GM12892 (cell line): Measurements from ENCODE around the gene FREM1.

Experiments used
- DNase-seq: peaks from one replicate; pipeline ENCODE4 v3.0.0; 2011; ENCODE audit not compliant: insufficient read length
- FAIRE-seq: peaks from 2 replicates; lab custom pipeline; 2011; peaks lifted over from hg19 to GRCh38; lab: Jason Lieb, UNC
- POLR2A ChIP-seq: IDR thresholded peaks from 2 replicates; pipeline ENCODE4 v1.6.1; 2011; ENCODE audit warnings: low read depth, low read length, control low read depth
- POLR2AphosphoS5 ChIP-seq: IDR thresholded peaks from 2 replicates; pipeline ENCODE4 v1.6.1; 2011; ENCODE audit warnings: low read depth, low read length, control low read depth
- TAF1 ChIP-seq: IDR thresholded peaks from 2 replicates; pipeline ENCODE4 v1.6.1; 2011; ENCODE audit warnings: low read depth, mild to moderate bottlenecking, control low read depth, low read length, borderline replicate concordance

The FREM1 gene

GRCh38 chr9:14799030-14799429 lies 111.2 kb downstream of the FREM1 start:
- TF ChIP-seq POLR2AphosphoS5 (no peak), TAF1 (no peak), POLR2A (no peak)
- FAIRE-seq (no peak), DNase-seq (no peak)

GRCh38 chr9:14797435-14797834 lies 112.8 kb downstream of the FREM1 start:
- FAIRE-seq (no peak), DNase-seq (no peak)
- no peak for TF ChIP-seq TAF1
- no peak for TF ChIP-seq POLR2AphosphoS5
- no peak for TF ChIP-seq POLR2A

- DNase-seq = no peak
- no peak for FAIRE-seq
- TF ChIP-seq TAF1 (no peak), POLR2A (no peak), POLR2AphosphoS5 (no peak)
Observed at GRCh38 chr9:14793389-14793788, 116.8 kb downstream of the FREM1 start.

- FAIRE-seq (no peak), DNase-seq (no peak)
- TF ChIP-seq TAF1 (no peak), POLR2A (no peak), POLR2AphosphoS5 (no peak)
Observed at GRCh38 chr9:14790628-14791027, 119.6 kb downstream of the FREM1 start.

- FAIRE-seq (no peak), DNase-seq (no peak)
- TF ChIP-seq TAF1 (no peak), POLR2AphosphoS5 (no peak), POLR2A (no peak)
Observed at GRCh38 chr9:14788846-14789245, 121.4 kb downstream of the FREM1 start.

GRCh38 chr9:14783358-14783757 lies 126.9 kb downstream of the FREM1 start:
- no peak for TF ChIP-seq POLR2A
- no peak for TF ChIP-seq POLR2AphosphoS5
- TF ChIP-seq TAF1 = no peak
- no peak for FAIRE-seq
- DNase-seq = no peak

GRCh38 chr9:14782286-14783051 lies 127.8 kb downstream of the FREM1 start:
- no peak for FAIRE-seq

GRCh38 chr9:14780693-14781092 lies 129.5 kb downstream of the FREM1 start:
- DNase-seq = no peak
- FAIRE-seq = no peak
- TF ChIP-seq POLR2A (no peak), POLR2AphosphoS5 (no peak), TAF1 (no peak)

More at GRCh38 chr9:14782286-14783051, 127.8 kb downstream of the FREM1 start:
- DNase-seq = no peak
- TF ChIP-seq TAF1 (no peak), POLR2A (no peak), POLR2AphosphoS5 (no peak)

- no peak for DNase-seq
- TF ChIP-seq TAF1 (no peak), POLR2AphosphoS5 (no peak), POLR2A (no peak)
- FAIRE-seq = no peak
Observed at GRCh38 chr9:14780251-14780650, 130.0 kb downstream of the FREM1 start.

GRCh38 chr9:14779566-14780022 lies 130.6 kb downstream of the FREM1 start:
- TF ChIP-seq POLR2AphosphoS5 (no peak), POLR2A (no peak), TAF1 (no peak)
- no peak for FAIRE-seq
- no peak for DNase-seq

GRCh38 chr9:14778565-14778964 lies 131.7 kb downstream of the FREM1 start:
- no peak for DNase-seq
- no peak for FAIRE-seq
- TF ChIP-seq POLR2AphosphoS5 (no peak), TAF1 (no peak), POLR2A (no peak)

GRCh38 chr9:14775917-14776316 lies 134.3 kb downstream of the FREM1 start:
- no peak for DNase-seq
- TF ChIP-seq POLR2A = no peak
- TF ChIP-seq POLR2AphosphoS5 = no peak
- no peak for TF ChIP-seq TAF1
- FAIRE-seq = no peak
